ENCODE data around the gene LLCFC1. TPM values are rescaled to one million over a fixed set of nuclear protein-coding genes. Genes with fewer than 3 reads are reported as not detected.

LLCFC1 gene
- total and polyA plus RNA-seq, 2 of the 13 experiments (the other 11 are each of a cell fraction or from before 2014, with no cell fraction given): not detected

DNA sequence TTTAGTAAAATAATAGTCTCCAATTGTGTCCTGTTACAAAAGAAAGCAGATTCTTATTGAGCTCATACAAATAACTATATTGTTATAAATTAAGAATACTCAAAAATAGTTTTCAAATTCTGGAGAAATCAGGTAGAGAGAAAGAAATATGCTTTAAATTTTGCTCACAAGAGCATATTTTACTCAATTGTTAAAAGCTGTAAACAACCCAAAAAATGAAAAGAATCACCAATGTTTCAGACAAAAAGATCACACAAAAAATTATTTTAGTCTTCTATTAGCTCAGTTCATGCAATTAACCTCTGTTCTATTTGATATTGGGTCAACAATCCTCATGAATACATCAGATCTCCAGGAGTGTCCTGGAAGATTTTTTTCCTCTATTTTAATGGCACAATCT, 35.2 kb upstream of the LLCFC1 start (continued):
- TF ChIP-seq ZNF44 (CRISPR knock-in tag; IDR thresholded peaks at IDR 0.05): no peak

DNA sequence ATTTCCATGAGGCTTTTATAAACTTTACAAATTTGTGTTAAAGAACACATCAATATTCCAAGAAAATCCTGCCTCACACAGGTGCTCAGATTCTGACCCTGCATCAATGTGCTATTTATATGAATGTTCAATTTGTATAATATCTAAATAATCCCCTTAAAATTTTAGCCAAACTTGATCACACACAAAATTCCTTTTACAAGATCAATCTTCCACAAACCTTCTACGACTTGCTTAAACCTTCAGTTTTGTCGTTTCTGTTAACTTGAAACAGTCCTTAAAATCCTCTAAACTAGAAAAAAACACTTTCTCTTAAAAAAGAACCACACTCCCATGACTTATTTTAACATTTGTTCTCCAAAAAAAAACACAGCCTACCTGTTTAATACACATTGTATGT, 33.5 kb upstream of the LLCFC1 start:
- Histone ChIP-seq H3K9me3 (ENCODE audit: low read length) (peaks cover 7% of the 10 kb centered on the region), H2AFZ (ENCODE audit: low read length) (no peak overlapping the region), H3K36me3 (replicated peaks in 1 of 2; ENCODE audit: control insufficient read depth in 1 of 2, insufficient read depth in 2 of 2, low read length in 2 of 2) (no peaks in the 10 kb centered on the region), H3K4me3 (replicated peaks in 1 of 3; ENCODE audit: insufficient read depth in 1 of 3, low read depth in 2 of 3, low read length in 3 of 3) (no peak overlapping the region), H3K4me2 (ENCODE audit: low read depth, low read length) (no peak overlapping the region), H3K27ac (ENCODE audit: extremely low read length, insufficient read depth, low read length) (no peak overlapping the region), H4K20me1 (ENCODE audit: insufficient read depth, low read length) (no peaks in the 10 kb centered on the region), H3K9ac (ENCODE audit: insufficient read depth, low read depth, low read length) (no peak overlapping the region), H3K79me2 (ENCODE audit: insufficient read depth, low read length) (no peaks in the 10 kb centered on the region), H3K27me3 (ENCODE audit: control insufficient read depth in 1 of 2, insufficient read depth in 2 of 2, low read length in 2 of 2) (0 out of 5 replicates have a peak, but pooled peaks cover 0 to 1% of the 10 kb centered on the region in 2 experiments), H3K4me1 (ENCODE audit: insufficient read depth, low read length) (no peaks in the 10 kb centered on the region)
- ChIA-PET CTCF (ENCODE audit: low intra/inter-chr PET ratio, low total read pairs) (no interaction called here), POLR2A (no interaction called here)
- TF ChIP-seq ZNF30 (CRISPR knock-in tag; IDR thresholded peaks at IDR 0.05) (no peak), ARHGAP35 (CRISPR knock-in tag; IDR thresholded peaks at IDR 0.05; ENCODE audit: borderline replicate concordance) (no peak), RNF2 (conservative IDR thresholded peaks at IDR 0.05; ENCODE audit: low read depth) (no peak), ESRRA (CRISPR knock-in tag; IDR thresholded peaks at IDR 0.05; ENCODE audit: low read depth) (no peak), RFX1 (IDR thresholded peaks at IDR 0.05) (no peak), EED (CRISPR knock-in tag; IDR thresholded peaks at IDR 0.05) (no peak), NAIF1 (CRISPR knock-in tag; IDR thresholded peaks at IDR 0.05; ENCODE audit: borderline replicate concordance) (no peak), ZNF234 (CRISPR knock-in tag; conservative IDR thresholded peaks at IDR 0.05) (no peak), ETV5 (CRISPR knock-in tag; IDR thresholded peaks at IDR 0.05; ENCODE audit: borderline replicate concordance) (no peak), RBM39 (IDR thresholded peaks at IDR 0.05; ENCODE audit: low read depth, low read length, poor library complexity, severe bottlenecking) (no peak)
- TF ChIP-seq, protein P1, sequence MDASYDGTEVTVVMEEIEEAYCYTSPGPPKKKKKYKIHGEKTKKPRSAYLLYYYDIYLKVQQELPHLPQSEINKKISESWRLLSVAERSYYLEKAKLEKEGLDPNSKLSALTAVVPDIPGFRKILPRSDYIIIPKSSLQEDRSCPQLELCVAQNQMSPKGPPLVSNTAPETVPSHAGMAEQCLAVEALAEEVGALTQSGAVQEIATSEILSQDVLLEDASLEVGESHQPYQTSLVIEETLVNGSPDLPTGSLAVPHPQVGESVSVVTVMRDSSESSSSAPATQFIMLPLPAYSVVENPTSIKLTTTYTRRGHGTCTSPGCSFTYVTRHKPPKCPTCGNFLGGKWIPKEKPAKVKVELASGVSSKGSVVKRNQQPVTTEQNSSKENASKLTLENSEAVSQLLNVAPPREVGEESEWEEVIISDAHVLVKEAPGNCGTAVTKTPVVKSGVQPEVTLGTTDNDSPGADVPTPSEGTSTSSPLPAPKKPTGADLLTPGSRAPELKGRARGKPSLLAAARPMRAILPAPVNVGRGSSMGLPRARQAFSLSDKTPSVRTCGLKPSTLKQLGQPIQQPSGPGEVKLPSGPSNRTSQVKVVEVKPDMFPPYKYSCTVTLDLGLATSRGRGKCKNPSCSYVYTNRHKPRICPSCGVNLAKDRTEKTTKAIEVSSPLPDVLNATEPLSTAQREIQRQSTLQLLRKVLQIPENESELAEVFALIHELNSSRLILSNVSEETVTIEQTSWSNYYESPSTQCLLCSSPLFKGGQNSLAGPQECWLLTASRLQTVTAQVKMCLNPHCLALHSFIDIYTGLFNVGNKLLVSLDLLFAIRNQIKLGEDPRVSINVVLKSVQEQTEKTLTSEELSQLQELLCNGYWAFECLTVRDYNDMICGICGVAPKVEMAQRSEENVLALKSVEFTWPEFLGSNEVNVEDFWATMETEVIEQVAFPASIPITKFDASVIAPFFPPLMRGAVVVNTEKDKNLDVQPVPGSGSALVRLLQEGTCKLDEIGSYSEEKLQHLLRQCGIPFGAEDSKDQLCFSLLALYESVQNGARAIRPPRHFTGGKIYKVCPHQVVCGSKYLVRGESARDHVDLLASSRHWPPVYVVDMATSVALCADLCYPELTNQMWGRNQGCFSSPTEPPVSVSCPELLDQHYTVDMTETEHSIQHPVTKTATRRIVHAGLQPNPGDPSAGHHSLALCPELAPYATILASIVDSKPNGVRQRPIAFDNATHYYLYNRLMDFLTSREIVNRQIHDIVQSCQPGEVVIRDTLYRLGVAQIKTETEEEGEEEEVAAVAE (CRISPR knock-in tag; IDR thresholded peaks at IDR 0.05; ENCODE audit: borderline replicate concordance): no peak
- in situ Hi-C loops (cut with HindIII; ENCODE audit: extremely low pct_ligation_motif_present, low pct_unique_long_range_greater_than_20kb): no loop called here
- no peak for FAIRE-seq
- DNase-seq (ENCODE audit: low spot score): no peak
- no TSS peak for BruUV-seq (replicated peaks)
- intact Hi-C loops (cut with micrococcal nuclease; ENCODE audit: unreplicated experiment): no loop called here
- no peak for ATAC-seq
- 21% methylated on average over 2 of the region's 2 CpGs for whole genome bisulfite sequencing (ENCODE audit: low lambda C conversion rate)

All from HepG2 (cell line).